Measurements from ENCODE around the gene WRAP73.

- TF ChIP-seq POLR2AphosphoS5 (IDR thresholded peaks at IDR 0.05; ENCODE audit: low read depth, low read length) (no peak), TAF1 (IDR thresholded peaks at IDR 0.05; ENCODE audit: borderline replicate concordance, low read depth, low read length) (no peak)
These were observed 10.8 kb upstream of the WRAP73 start for GRCh38 chr1:3660704-3661103.
